Activated effector memory CD4-positive, alpha-beta T cell treated with anti-CD3 and anti-CD28 coated beads, Interleukin-2, amount 50 U/mL, for 16 hours (primary cell): ENCODE results near the gene SENP8.

ENCODE experiments used
- DNase-seq: peaks from one replicate; pipeline ENCODE4 v3.0.0-alpha.2; 2020

The SENP8 gene

DNA sequence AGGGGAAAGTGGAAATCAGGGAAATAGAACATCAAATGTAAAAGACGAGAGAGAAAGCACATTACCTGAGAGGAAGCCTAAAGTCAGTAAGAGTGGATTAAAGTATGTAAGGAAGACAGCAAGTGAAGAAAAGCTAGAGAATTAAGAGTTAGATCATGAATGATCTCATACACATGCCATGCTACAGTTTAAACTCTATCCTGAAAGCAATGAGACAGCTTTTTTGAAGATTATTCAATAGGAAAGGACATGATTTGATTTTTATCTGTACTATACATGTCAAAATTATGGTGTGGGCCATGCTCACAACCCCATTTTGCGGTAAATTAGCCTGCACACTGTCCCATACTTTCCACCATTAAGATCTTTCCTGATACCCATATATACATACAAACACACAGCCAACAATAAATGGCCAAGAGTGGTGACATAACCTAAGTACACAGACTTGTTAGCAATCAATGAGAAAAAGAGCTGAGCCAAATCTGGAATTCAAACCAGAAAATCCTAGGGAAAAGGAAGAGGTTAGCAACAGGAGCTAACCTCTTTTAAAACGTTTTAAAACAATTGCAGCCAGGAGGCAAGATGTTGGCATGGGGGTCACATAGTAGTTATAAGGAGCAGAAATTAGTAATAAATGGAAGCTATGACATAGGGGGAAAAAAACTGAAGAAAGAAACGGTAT, 4.7 kb upstream of the SENP8 start:
- DNase-seq, result no peak

DNA sequence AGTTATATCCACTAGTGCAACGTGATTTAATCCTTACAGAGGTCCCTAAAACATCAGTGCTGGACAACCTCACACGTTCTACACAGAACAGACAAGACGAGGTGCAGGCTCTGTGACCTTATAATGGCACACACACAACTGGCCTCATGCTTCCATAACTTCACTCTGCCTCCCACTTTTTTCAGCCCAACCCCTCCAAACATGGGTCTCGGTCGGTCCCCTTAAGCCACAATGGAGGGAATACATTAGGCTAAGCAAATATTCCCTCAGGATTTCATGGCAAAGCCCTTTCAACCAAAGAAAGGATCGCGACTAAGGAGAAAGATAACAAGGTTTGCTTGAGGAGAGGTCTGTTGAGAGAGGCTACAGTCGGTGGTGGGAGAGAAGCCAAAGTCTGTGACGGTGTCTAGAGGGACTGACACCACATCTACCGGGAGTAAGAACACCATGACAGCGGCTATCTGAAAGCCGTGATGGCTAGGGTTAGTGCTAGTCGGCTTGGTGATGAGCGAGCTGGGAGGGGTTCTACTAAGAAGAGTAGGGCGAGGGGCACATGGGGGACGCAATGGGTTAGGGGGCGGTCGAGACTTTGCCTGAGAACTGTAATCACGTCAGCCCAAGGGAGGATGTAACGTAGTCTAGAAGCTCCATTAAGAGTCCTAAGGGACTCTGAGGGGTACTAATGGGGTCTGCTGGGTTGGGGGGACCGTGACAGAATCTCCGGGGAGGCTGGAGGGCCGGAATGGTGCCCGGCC, 1.3 kb upstream of the SENP8 start:
- no peak for DNase-seq

GRCh38 chr15:72117486-72118016, 652 bp upstream of the SENP8 start:
- DNase-seq, result peak; percentile 89

DNA sequence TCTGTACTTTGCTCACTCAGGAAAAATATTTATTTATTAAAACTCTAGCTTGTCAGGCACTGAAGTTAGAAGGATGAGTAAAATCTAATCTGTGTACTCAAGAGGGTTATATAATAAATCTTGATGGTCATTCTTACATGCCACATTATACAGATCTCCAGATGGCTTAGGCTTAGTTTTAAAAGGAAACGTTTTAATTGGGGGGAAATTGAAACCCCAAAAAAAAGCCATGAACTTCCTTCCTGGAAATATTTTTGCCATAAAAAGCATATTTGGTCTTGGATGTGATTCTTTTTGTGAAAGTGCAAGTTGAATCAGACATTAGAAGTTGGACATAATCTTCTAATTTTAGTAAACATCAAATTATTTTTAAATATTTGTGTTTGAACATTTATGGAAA, 6.0 kb downstream of the SENP8 start:
- no peak for DNase-seq

DNA sequence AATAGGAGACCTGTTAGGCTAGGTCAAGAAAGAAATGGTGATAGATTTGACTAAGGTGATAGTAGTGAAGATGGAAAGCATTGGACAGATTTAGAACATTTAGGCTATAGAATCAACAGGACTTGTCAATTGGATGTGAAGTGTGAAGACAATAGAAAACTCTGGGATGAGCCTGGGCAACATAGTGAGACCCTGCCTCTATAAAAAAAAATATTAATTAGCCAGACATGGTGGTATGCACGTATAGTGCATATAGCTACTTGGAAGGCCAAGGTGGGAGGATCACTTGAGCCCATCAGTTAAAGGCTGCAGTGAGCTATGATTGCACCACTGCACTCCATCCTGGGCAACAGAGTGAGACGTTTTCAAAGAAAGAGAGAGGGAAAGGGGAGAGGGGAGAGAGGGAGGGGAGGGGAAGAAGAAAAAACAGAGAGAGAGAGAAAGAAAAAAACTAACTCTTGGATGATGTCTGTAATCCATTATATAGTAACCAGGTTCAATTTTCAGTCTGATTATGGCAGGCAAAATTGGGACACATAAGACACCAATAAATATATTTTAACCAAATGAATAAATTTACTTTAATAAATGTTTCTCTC, 9.6 kb downstream of the SENP8 start:
- DNase-seq, result no peak

DNA sequence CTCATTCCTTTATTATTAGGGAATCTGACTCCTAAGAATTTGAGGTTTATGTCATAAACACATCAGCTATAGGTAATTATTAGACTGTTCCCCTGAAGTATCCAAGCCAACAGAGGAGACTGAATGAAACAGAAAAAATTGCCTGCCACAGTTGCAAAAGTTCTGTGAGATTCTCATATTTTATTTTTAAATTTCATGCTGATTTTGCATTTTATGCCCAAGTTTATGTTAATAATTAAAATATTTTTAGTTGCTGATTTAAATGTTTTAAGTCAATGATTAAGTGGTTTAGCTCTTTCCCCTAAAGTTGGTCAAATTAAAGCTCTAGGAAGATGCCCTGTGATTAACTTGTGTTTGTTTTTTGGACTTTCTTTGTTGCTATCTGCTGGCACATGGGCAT, 10.2 kb downstream of the SENP8 start:
- DNase-seq, result no peak

GRCh38 chr15:72130272-72130671, 12.1 kb downstream of the SENP8 start:
- DNase-seq, result no peak

- DNase-seq, result no peak
These were observed 13.7 kb downstream of the SENP8 start for GRCh38 chr15:72131922-72132321.

GRCh38 chr15:72133211-72133610, 15.0 kb downstream of the SENP8 start:
- DNase-seq, result no peak

GRCh38 chr15:72135719-72136118, 17.5 kb downstream of the SENP8 start:
- DNase-seq, result no peak

DNA sequence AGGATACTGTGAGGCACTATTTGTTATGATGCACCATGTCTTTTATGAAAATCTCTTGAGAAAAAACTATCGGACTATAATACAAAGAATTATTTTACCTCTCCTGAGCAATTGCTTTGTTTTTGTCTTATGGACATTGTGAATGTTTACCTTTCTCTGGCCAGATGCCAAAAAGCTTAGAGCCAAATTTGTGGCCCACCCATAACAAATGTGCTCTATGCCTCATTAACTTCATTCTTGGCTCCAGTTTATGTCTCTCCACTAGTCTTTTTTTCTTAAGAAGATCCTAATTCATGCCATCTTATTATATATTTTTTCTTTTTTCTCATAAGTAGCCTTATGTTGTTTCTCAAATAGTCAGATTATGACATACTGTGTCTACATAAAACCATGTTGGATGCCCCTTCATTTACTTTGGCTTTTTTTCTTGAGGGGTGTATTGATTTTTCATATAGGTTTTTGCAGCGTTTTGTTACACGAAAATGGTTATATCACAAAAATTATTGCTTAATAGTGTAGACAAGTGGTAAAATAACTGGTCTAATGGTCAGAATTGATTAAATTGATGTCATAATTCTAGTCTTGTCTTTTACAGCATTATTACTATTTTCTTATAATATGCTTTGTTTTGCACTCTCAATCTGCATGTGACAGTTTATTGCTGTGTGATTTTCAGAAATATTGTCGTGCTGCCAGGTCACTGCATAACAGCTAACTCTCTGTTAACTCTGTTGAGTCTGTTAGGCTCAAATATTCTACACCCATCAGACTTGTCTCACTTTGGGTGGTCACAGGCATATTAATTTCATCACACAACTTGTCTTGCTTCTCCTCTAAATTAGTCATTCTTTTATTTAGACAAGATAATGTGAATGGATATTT, 18.2 kb downstream of the SENP8 start:
- no peak for DNase-seq

- DNase-seq, result no peak
These were observed 21.5 kb downstream of the SENP8 start for GRCh38 chr15:72139667-72140066.

GRCh38 chr15:72140088-72140487, 21.9 kb downstream of the SENP8 start:
- no peak for DNase-seq

GRCh38 chr15:72141171-72142084, 23.2 kb downstream of the SENP8 start:
- DNase-seq, result no peak

DNA sequence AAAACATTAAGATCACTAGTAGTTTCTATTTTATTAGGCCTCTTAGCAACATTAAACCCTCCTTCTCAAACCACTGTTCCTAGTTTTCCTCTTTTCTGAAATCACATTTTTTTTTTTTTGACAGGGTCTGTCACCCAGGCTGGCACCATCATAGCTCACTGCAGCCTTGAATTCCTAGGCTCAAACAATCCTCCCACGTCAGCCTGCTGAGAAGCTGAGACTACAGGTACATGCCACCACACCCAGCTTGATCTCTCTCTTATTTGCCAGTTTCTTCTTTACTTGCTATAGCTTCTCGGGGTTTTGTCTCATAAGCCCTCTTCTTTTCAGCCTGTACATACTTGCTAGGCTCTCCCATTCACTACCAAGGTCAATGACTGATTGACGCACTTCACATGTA, 28.0 kb downstream of the SENP8 start:
- DNase-seq, result no peak

DNA sequence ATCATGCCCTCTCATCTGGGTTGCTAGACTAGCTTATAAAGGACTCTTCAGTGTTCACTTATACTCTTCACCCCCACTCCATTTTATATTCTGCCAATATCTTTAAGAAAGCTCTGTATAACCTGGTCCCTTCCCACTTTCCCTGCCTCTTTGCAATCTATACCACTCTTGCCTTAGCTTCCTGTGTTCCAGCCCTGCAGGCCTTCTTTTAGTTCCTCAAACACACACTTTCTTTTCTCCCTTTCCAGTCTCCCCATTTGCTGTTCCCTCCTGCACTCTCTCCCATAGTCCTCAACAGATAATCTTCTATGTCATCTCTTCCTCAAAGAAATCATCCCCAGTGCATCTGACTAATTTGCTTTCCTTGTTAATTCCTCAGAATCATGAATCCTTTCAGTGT, 28.7 kb downstream of the SENP8 start:
- DNase-seq, result no peak

DNA sequence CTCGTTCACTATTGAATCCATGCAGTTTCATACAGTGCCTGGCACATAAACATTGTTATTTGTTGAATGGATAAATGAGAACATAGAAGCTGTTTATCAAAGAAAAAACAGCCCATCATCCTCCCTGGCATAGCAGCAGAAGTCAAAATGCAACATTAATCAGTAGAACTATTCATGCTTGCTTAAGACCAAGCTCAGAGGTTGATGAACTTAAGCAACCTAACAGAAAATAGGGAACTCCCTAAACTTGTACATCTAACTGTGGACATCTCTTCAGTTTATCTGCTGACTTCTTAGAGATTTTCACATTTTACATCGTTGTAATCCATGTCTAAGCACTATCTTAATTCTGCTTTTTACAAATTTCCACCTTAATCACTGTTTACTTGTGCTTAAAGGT, 29.2 kb downstream of the SENP8 start:
- DNase-seq, result no peak

GRCh38 chr15:72153269-72154000, 35.2 kb downstream of the SENP8 start:
- DNase-seq, result no peak

DNA sequence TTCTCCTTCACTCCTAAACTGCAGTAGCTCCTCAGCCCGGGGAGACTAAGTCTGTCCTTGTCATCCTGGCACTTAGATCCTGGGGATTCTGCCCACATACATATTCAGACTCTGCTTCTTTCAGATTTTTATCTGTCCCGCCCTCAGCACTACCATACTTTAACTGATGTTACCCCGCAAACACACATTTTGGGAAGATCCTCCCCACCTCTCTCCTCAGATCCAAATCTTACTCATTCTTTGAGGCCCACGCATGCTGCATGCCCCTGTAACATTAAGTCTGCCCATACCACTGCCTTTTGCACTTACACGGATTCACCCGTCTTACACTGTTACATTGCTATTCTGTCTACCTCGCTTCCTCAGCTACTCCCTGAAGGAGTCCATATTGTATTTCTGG, 36.1 kb downstream of the SENP8 start:
- no peak for DNase-seq

GRCh38 chr15:72155003-72155621, 36.9 kb downstream of the SENP8 start:
- no peak for DNase-seq
